CD4-positive, alpha-beta T cell (primary cell): Measurements from ENCODE around the gene BAG1. TPM values are rescaled to one million over a fixed set of nuclear protein-coding genes. Genes with fewer than 3 reads are reported as not detected.

Experiments
- ATAC-seq: fragments of 200-7000 bp; cut with Tn5 transposase; one replicate; pipeline ENCODE4 v1.10.0; 2022; ENCODE audit warnings: mild to moderate bottlenecking; ENCODE audit not compliant: poor library complexity
- CTCF ChIA-PET: fragments of 350-600 bp; sonication (Branson Sonifier 250); formaldehyde crosslinking; loops from one replicate; lab custom pipeline; 2021; ENCODE audit warnings: antibody characterized with exemption, inconsistent platforms; lab: Charles Lee
- POLR2A ChIA-PET: fragments of 350-600 bp; sonication (Branson Sonifier 250); formaldehyde crosslinking; loops from one replicate; lab custom pipeline; 2021; ENCODE audit warnings: antibody characterized with exemption, inconsistent platforms; lab: Charles Lee
- DNase-seq, 14 experiments: peaks; one replicate each; pipeline ENCODE4 v3.0.0-alpha.2; 2013 to 2020; ENCODE audit warnings: mixed read lengths in 2 of 14
- H3K27ac ChIP-seq, 2 donors: one replicate each; pipeline versions ENCODE4 v1.5.1 to v1.7.0; 2013; ENCODE audit warnings: low read length in 2 of 2, low read depth in 1 of 2, mild to moderate bottlenecking in 1 of 2
- H3K27me3 ChIP-seq, 2 experiments: 1 replicate in 1 of 2; 2 replicates in 1 of 2; pipeline versions ENCODE4 v1.6.1 to v1.7.0; 2013; ENCODE audit warnings: low read length in 2 of 2, control low read depth in 1 of 2, mild to moderate bottlenecking in 1 of 2, moderate library complexity in 1 of 2; ENCODE audit not compliant: insufficient read depth in 2 of 2, control insufficient read depth in 1 of 2
- H3K36me3 ChIP-seq: one replicate; pipeline ENCODE4 v1.6.1; 2013; ENCODE audit warnings: low read length, control low read depth; ENCODE audit not compliant: insufficient read depth
- H3K4me1 ChIP-seq: one replicate; pipeline ENCODE4 v1.6.1; 2013; ENCODE audit warnings: low read length, control low read depth; ENCODE audit not compliant: insufficient read depth
- H3K4me3 ChIP-seq: one replicate; pipeline ENCODE4 v1.5.1; 2013; ENCODE audit warnings: mild to moderate bottlenecking, low read length, moderate library complexity
- H3K9me3 ChIP-seq, 2 experiments: 1 replicate in 1 of 2; 2 replicates in 1 of 2; pipeline versions ENCODE4 v1.6.1 to v1.7.0; 2013; ENCODE audit warnings: low read length in 2 of 2, mild to moderate bottlenecking in 2 of 2, control low read depth in 1 of 2, moderate library complexity in 1 of 2; ENCODE audit not compliant: control insufficient read depth in 1 of 2, insufficient read depth in 1 of 2
- H3K27ac Mint-ChIP-seq: one replicate; pipeline ENCODE4 v1.8.0; 2020; ENCODE audit warnings: mixed read lengths
- H3K27me3 Mint-ChIP-seq: one replicate; pipeline ENCODE4 v1.8.0; 2021; ENCODE audit warnings: mixed read lengths
- H3K36me3 Mint-ChIP-seq: one replicate; pipeline ENCODE4 v1.8.0; 2021; ENCODE audit warnings: low read depth, mixed read lengths
- H3K4me1 Mint-ChIP-seq: one replicate; pipeline ENCODE4 v1.8.0; 2021; ENCODE audit warnings: low read depth, mixed read lengths
- H3K4me3 Mint-ChIP-seq: one replicate; pipeline ENCODE4 v1.8.0; 2020; ENCODE audit warnings: mild to moderate bottlenecking, mixed read lengths
- H3K9me3 Mint-ChIP-seq: one replicate; pipeline ENCODE4 v1.8.0; 2020; ENCODE audit warnings: mixed read lengths
- intact Hi-C, 2 experiments: fragments of 100-400 bp; cut with DNase I in 1 of 2; cut with micrococcal nuclease in 1 of 2; formaldehyde crosslinking; loops; one replicate each; pipeline versions ENCODE4 v1.15.1 to v1.9.0; 2023 to 2025; cut with DNase I, micrococcal nuclease
- total RNA-seq, 174 experiments: library from RNA in 2 of 174; stranded (reverse) in 2 of 174; gene quantifications; one replicate each; pipeline ENCODE4 v1.2.3 and lab custom pipeline; 2021 to 2026
- TF ChIP-seq, protein P1 (sequence below): fragments of 200-600 bp; IDR thresholded peaks from one replicate; pipeline ENCODE4 v1.8.0; 2022; ENCODE audit warnings: antibody characterized with exemption, mild to moderate bottlenecking

BAG1 gene
- total RNA-seq, 2 experiments from 2014 or later: 58.0 to 61.4 TPM

GRCh38 chr9:33256236-33256635 lies 8.3 kb downstream of the BAG1 start:
- H3K27ac Mint-ChIP-seq: no peak overlapping the region
- no peak overlapping the region for H3K4me3 Mint-ChIP-seq
- H3K9me3 ChIP-seq: no peaks in the 10 kb centered on the region
- H3K27me3 Mint-ChIP-seq: no peaks in the 10 kb centered on the region
- no peaks in the 10 kb centered on the region for H3K9me3 Mint-ChIP-seq
- H3K27me3 ChIP-seq: no peaks in the 10 kb centered on the region
- H3K27ac ChIP-seq: no peak overlapping the region
- peaks cover 20% of the 10 kb centered on the region for H3K4me1 Mint-ChIP-seq
- intact Hi-C loops: no loop called here
- no peaks in the 10 kb centered on the region for H3K4me1 ChIP-seq
- H3K36me3 Mint-ChIP-seq: peaks cover 92% of the 10 kb centered on the region
- DNase-seq: no peak
- POLR2A ChIA-PET: no interaction called here
- ATAC-seq: no peak
- TF ChIP-seq, protein P1, sequence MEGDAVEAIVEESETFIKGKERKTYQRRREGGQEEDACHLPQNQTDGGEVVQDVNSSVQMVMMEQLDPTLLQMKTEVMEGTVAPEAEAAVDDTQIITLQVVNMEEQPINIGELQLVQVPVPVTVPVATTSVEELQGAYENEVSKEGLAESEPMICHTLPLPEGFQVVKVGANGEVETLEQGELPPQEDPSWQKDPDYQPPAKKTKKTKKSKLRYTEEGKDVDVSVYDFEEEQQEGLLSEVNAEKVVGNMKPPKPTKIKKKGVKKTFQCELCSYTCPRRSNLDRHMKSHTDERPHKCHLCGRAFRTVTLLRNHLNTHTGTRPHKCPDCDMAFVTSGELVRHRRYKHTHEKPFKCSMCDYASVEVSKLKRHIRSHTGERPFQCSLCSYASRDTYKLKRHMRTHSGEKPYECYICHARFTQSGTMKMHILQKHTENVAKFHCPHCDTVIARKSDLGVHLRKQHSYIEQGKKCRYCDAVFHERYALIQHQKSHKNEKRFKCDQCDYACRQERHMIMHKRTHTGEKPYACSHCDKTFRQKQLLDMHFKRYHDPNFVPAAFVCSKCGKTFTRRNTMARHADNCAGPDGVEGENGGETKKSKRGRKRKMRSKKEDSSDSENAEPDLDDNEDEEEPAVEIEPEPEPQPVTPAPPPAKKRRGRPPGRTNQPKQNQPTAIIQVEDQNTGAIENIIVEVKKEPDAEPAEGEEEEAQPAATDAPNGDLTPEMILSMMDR: no peak
- no peak overlapping the region for H3K4me3 ChIP-seq
- H3K36me3 ChIP-seq: peaks cover 85% of the 10 kb centered on the region
- CTCF ChIA-PET: no interaction called here

- ChIA-PET CTCF (no interaction called here), POLR2A (no interaction called here)
- Mint-ChIP-seq H3K4me3 (no peak overlapping the region), H3K9me3 (no peaks in the 10 kb centered on the region), H3K27me3 (no peaks in the 10 kb centered on the region), H3K27ac (no peak overlapping the region), H3K4me1 (peaks cover 17% of the 10 kb centered on the region), H3K36me3 (peaks cover 92% of the 10 kb centered on the region)
- ATAC-seq: no peak
- TF ChIP-seq, protein P1: no peak
- Histone ChIP-seq H3K36me3 (peaks cover 78% of the 10 kb centered on the region), H3K4me1 (no peaks in the 10 kb centered on the region), H3K27ac (no peak overlapping the region), H3K9me3 (no peaks in the 10 kb centered on the region), H3K4me3 (no peak overlapping the region), H3K27me3 (no peaks in the 10 kb centered on the region)
- intact Hi-C loops: no loop called here
- no peak for DNase-seq
These were observed 9.0 kb downstream of the BAG1 start for GRCh38 chr9:33255471-33255870.

DNA sequence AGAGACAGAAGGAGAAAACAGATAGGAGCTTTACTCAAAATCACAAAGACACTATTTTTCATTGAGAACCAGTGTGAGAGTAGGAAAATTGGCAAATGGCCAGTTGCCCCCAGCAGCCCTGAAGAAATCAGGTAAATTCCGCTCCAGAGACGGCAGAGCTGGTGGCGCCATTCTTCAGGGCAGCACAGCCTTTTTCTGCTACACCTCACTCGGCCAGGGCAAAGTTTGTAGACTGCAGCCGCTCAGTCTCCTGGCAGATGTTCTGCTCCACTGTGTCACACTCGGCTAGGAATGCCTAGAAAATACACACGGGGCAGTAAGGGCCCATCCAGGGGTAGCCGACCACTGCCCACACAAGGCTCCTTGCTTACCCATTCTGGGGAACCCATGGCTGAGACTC lies 9.5 kb downstream of the BAG1 start:
- H3K9me3 ChIP-seq: no peaks in the 10 kb centered on the region
- H3K9me3 Mint-ChIP-seq: no peaks in the 10 kb centered on the region
- no peaks in the 10 kb centered on the region for H3K4me1 ChIP-seq
- no peak for DNase-seq
- no peaks in the 10 kb centered on the region for H3K27me3 Mint-ChIP-seq
- H3K27me3 ChIP-seq: no peaks in the 10 kb centered on the region
- H3K27ac ChIP-seq: no peak overlapping the region
- ChIA-PET CTCF (no interaction called here), POLR2A (no interaction called here)
- H3K4me3 ChIP-seq: no peak overlapping the region
- H3K27ac Mint-ChIP-seq: no peak overlapping the region
- intact Hi-C loops: no loop called here
- peaks cover 13% of the 10 kb centered on the region for H3K4me1 Mint-ChIP-seq
- no peak for ATAC-seq
- H3K36me3 Mint-ChIP-seq: peaks cover 92% of the 10 kb centered on the region
- peaks cover 76% of the 10 kb centered on the region for H3K36me3 ChIP-seq
- no peak overlapping the region for H3K4me3 Mint-ChIP-seq
- TF ChIP-seq, protein P1: no peak
